GM21360 (cell line): ENCODE results near the gene IRX6.

ENCODE experiments used
- ATAC-seq: cut with Tn5 transposase; IDR thresholded peaks from one replicate; pipeline ENCODE4 v1.9.1; 2021; ENCODE audit warnings: mild to moderate bottlenecking, moderate library complexity; ENCODE audit not compliant: unreplicated experiment

The IRX6 gene

GRCh38 chr16:55323637-55324271 lies at the start of gene IRX6:
Gene IRX6, plus strand, starts transcription at chr16:55324203. Its CDS starts 889 bp downstream, at chr16:55325092.
- ATAC-seq = no peak

GRCh38 chr16:55274391-55274790 lies 49.6 kb upstream of the IRX6 start:
- ATAC-seq = no peak

- ATAC-seq = no peak
Measured at GRCh38 chr16:55275167-55275566, 48.8 kb upstream of the IRX6 start.

GRCh38 chr16:55275869-55276268 lies 48.1 kb upstream of the IRX6 start:
- no peak for ATAC-seq

GRCh38 chr16:55277536-55277935 lies 46.5 kb upstream of the IRX6 start:
- ATAC-seq = no peak

- ATAC-seq = no peak
Measured at GRCh38 chr16:55279598-55279997, 44.4 kb upstream of the IRX6 start.

- ATAC-seq = no peak
Measured at GRCh38 chr16:55280587-55280986, 43.4 kb upstream of the IRX6 start.

- ATAC-seq = no peak
Measured at GRCh38 chr16:55282441-55282840, 41.6 kb upstream of the IRX6 start.

- no peak for ATAC-seq
Measured at GRCh38 chr16:55283812-55284717, 39.9 kb upstream of the IRX6 start.

GRCh38 chr16:55284718-55285099 lies 39.3 kb upstream of the IRX6 start:
- no peak for ATAC-seq

- ATAC-seq = no peak
Measured at GRCh38 chr16:55285586-55285985, 38.4 kb upstream of the IRX6 start.

GRCh38 chr16:55289353-55289752 lies 34.6 kb upstream of the IRX6 start:
- no peak for ATAC-seq

- ATAC-seq = no peak
Measured at GRCh38 chr16:55291847-55292246, 32.2 kb upstream of the IRX6 start.

- ATAC-seq = no peak
Measured at GRCh38 chr16:55292491-55292890, 31.5 kb upstream of the IRX6 start.

GRCh38 chr16:55294129-55294528 lies 29.9 kb upstream of the IRX6 start:
- ATAC-seq = no peak

GRCh38 chr16:55294931-55295342 lies 29.1 kb upstream of the IRX6 start:
- ATAC-seq = no peak

- ATAC-seq = no peak
Measured at GRCh38 chr16:55297062-55297909, 26.7 kb upstream of the IRX6 start.

- ATAC-seq = no peak
Measured at GRCh38 chr16:55297910-55298479, 26.0 kb upstream of the IRX6 start.

GRCh38 chr16:55301385-55302008 lies 22.5 kb upstream of the IRX6 start:
- ATAC-seq = no peak

- ATAC-seq = no peak
Measured at GRCh38 chr16:55302635-55303034, 21.4 kb upstream of the IRX6 start.

GRCh38 chr16:55308973-55309372 lies 15.0 kb upstream of the IRX6 start:
- no peak for ATAC-seq
